SK-N-MC (cell line): ENCODE data around the gene NOL6.

Experiments
- FOXP2 ChIP-seq: optimal IDR thresholded peaks from 2 replicates; pipeline ENCODE3; 2011; ENCODE audit warnings: mild to moderate bottlenecking, moderate library complexity; ENCODE audit not compliant: insufficient read depth; ENCODE audit errors: extremely low read length, control extremely low read depth
- POLR2AphosphoS5 ChIP-seq: IDR thresholded peaks from 2 replicates; pipeline ENCODE4 v1.6.1; 2012; ENCODE audit warnings: mild to moderate bottlenecking, low read depth, low read length, borderline replicate concordance

DNA sequence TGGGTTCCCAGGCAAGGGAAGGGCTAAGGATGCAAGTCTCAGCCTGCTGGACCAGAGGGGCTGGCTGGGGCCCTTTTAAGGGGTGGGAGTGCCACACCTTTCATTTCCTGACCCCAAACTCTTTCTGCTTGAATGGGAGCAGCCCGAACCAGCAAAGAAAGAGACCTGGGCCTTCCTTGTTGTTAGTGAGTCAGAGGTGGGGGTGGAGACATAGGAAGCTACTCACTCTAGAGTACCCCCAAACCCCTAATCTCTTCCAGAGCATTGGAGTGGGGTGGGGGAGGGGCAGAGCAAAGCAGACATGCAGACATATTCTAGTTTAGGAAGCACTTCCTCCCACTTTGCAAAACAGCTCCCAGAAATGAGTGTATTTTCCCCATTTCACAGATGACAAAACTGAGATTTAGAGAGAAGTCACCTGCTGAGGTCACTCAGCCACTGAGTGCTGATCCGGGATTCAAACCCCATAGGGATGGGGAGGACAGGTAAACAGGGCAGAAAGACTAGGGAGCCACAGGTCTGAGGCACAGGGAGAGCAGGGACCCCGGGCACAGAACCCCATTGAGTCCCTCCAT, 20.4 kb downstream of the NOL6 start:
- TF ChIP-seq FOXP2 (no peak), POLR2AphosphoS5 (no peak)
